Measurements from ENCODE around the gene DPH3.

Gene DPH3

DNA sequence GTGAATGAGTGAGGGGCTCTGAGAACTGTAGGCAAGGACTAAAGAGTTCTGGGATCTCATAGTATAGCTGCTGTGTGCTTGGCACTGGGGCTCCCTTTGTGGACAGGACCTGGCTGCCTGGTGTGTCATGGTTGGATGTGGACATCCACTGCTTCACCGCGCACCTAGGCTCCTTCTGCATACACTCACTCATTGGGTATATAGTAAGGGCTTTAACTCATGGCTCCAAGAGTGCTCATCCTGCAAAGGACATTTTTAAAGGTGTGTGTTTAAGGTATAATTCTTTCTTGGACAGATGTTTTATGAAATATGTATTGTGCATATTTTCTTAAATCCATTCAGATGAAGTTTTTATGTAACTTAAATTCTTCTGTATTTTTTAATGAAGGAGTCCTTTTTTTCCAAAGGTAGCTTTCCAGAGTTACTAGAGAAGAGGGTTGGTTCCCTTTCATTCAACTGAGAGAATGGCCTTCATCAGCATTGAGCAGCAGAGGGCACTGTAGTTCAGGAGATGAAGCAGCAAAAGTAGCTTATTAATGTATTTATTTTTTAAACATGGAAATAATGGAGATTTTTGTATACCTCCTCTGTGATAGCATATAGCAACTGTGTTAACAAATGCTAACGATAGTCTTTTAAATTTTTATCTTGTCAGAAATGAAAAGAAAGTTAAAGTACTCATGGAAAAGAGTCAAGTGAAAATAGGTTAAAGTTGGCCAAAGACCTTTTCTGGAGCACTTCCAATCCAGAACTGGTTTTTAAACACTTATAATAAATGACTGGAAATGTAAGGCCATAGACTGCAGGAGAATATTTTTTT is 25.5 kb upstream of the DPH3 start:
- DNase-seq, result peak; percentile 77

DNA sequence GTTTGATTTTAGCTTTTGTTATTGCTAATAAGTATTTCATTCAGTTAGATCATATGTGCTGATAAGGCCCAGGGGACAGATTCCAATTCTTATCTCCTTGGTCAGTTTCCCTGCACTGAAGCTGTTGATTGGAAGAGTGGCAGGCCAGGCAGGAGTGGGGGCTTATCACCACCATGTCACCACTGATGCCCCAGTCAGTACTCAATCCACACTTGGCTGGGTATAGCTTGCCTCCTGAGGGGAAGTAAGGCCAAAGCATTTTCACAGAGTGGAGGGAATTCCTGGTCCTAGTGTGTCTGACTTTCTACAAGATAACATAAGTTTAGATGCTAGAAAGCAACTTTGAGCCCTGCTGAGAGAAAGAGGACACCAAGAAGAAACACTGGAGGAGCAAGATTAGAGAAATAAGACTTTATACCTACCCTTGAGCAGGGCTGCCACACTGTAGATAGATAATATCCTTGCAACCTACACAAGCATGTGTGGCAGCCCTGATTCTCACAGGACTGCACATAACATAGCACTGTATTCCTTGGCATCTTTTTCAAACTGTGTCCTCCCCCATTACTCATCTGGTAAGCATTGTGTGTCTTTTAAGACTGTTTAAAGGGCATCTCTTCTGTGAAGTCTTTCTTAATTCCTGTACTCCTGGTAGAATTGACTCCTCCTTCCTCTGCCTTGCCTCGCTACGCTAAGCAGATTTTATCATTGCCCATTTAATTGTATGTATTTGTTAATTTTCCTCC is 24.6 kb upstream of the DPH3 start:
- DNase-seq, result no peak

DNA sequence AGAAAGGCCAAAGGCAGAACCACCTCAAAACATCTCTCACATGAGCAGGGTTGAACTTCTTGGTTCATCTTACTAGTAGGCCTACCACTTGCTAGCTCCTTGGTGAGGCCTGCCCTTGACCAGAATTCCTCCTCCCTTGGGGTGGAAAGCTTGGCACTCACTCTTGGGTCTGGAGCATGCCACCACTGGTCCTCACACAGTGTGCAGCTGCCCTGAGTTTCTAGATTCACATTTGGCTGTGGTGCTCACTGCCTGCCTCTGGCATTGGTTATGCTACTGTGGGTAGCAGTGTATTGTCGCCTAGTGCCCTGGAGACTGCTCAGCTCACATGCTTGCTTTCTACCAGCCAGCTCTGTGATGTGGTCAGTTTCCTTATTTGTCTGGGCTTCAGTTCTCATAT is 23.9 kb upstream of the DPH3 start:
- no peak for DNase-seq

DNA sequence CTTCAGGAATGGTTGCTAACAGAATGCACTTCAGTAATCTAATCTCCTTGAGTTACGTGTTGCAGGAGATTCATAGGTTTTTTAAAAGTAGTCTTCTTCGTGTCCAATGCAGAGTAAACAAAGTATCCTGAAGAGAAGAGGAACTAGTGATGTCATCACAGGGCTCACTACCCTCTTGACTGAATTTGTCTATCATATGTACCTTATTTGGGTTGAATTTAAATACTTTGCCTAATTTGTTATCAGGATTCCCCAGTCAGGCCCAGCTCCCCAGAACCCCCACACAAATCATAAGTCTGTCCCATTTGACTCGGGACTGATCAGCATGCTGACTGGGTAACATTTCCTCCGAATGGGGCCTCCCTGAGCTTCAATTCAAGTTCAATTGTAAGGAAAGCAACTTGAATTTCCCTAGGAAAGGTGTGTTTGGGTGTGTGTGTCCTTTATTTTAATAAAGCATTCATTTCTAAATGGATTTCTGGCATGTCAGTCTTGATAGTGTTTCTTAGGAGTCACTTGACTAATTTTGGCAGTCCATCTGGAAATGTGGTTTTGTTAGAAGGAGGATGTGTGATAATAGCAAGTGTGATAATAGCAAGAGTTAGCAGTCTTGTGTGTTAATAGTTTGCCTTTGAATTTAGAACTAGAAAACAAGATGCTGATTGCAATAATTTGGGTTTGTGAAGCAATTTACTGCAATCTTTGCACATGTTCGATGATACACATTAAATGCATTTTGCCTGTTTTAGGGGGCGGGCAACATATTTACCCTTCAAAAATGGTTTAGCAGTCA is 22.2 kb upstream of the DPH3 start:
- no peak for DNase-seq

DNA sequence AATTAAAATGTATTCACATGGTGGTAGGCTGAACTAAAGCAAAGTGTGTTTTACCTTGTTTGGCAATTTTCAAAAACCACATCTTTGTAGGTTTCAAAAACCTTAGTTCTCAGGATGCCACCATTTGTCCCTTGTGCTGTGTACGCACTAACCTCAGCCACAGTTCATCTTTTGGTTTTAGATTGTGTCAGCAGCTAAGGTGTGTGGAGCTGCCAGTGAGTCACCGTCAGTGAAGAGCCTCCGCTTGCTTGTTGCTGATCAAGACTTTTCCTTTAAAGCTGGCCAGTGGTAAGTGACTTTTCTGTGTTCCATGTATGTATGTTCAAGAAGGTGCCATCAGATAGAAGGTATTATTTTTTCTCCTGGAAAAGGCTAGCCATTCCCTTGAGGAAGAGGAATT is 21.4 kb upstream of the DPH3 start:
- peak; percentile 86 for DNase-seq

DNA sequence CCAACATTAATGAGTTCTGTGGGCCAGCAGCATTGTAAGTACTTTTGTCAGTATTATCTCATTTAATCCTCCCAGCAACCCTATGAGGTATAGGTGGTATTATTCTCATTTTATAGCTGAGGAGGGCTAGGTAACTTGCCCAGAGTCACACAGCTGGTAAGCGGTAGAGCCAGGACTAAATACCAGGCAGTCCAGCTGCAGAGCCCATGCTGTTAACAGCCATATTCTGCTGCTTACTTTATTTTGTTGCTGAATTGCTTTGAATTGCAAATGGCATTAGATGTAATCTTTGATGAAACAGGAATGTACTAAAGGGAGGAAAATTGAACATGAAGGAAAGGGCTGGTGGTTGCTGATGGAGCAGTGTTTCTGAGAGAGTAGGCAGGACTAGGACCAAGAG is 19.9 kb upstream of the DPH3 start:
- DNase-seq, result no peak

DNA sequence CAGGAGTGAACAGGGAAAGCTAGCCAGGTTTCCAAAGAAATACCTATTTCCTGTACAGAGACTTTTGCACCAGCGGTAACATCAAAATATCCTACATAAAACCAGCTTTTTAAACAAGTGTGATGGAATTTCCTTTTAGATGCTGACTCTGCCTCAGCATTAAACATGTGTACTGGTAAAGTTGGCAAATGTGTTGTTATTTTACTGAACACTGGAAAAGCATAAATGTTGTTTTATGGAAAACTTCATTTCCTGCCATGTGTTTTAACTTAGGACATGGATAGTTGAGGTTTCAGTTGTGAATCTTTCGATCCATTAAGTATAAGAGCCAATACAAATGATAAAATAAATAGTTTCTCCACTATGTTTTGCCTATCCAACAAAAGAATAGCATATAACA is 15.9 kb upstream of the DPH3 start:
- DNase-seq, result no peak

DNA sequence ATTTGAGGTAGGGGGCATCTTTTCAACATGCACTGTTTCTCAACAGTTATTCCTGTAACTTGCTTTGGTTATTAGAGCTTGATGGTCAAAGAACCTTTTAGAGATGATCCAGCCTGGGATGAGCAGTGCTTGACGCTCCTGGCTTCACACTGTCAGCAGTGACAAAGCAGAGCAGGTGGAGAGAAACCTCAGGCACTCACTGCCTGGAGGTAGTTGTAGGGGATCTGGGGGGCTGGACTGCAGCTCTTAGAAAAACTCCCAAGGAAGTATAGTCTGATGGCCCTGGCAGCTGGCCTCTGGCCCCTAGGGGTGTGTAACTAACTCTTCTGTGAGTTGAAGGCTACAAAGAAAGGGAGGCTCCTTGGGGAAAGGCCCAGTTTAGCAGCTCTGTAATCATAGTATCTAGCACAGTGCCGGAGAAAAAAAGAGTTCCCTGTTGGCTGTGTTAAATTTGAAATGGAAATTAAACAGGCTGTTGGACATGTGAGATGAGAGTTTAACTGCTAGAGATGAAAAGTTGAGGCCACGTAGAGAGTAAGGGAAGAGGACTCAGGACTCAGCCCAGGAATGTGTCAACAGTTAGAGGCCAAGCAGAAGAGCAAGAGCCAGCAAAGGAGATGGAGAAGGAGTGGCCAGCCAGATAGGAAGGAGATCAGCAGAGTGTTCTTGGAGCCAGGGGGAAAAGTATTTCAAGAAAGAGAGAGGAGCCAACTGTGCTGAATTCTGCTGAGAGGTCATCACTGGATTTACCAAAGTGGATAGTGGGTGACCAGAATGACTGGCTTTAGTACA is 14.5 kb upstream of the DPH3 start:
- no peak for DNase-seq

DNA sequence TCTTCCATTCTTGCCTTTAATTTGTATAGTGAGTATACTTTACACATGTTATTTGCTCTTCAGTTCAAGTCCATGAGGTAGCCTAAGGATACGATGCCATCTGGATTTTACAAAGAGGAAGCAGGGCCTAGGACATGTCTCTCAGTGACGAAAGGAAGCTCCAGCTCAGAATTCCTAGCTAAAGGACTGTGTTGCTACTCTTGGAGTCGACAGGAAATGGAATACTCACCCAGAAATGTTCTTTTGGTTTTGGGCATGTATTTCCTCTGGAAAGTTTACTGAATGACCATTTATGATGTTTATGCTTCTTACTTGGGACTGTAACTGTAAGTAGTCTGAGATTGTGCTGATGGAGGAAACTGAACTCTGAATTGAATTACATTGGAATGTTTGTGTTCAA is 12.7 kb upstream of the DPH3 start:
- no peak for DNase-seq

DNA sequence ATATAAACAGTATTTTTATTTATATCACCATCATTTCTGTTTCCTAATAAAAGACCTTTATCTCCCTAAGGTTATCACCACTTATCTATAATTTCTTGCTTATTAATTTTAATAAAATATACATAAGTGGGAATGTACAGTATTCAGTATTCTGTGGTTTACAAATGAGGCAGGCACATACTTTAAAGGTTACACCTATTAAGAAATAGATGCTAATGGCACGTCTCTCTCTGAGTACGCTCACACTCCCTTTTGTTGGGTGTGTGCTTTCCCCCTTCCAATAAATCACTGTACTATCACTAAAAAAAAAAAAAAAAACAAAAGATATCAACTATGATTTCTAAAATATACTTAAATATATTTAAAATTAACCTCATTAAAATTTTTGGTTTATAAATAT is 9.1 kb upstream of the DPH3 start:
- no peak for DNase-seq

DNA sequence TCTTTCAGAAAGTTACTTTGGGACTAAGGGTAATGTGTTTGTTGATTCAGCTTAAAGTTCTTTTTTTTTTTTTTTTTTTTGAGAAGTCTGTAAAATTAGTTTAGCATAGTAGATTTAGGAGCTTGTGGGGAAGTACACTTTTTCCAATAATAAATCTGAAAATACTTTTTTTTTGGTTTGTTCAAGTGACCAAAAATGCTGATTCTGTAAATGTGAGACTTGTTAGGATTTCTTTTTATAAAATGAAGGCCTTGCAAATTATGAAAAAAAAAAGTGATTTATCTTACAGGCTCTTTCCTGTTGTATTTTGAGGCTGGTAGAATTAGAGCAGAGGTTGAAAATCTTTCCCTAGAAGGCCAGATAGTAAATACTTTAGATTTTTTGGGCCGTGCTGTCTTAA is 7.8 kb upstream of the DPH3 start:
- no peak for DNase-seq

DNA sequence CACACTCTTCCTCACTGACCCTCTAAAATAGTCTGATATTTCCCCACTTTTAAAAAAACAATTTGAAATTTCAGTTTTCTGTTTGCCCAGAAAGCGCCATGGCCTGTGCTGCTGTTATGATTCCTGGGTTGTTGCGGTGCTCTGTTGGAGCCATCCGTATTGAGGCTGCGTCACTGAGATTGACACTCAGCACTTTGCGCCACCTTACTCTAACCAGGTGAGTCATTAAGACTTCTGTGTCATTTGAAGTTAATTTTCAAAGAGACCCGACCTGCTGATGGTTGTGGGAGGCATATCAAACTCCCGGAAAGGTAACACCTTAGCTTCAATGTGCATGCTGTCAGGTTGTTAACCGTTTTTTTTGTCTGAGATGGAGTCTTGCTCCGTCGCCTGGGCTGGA is 6.1 kb upstream of the DPH3 start:
- no peak for DNase-seq

DNA sequence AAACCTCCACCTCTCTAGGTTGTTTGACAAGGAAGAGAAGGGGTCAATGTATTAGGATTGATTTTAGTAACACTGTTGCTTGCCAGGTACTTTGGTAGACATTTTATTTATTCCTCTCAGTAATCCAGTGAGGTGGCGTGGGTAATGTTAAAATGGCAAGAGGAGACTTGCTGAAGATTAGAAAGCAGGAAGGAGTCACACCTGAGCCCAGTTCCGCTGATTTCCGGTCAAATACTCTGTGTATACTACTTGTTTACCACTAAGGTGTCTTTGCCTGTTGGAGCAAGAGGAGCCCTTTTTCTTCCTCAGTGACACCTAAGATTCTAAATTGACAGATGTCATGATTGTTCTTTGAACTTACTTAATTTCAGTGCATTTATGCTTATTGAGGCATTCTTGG is 2.0 kb upstream of the DPH3 start:
- no peak for DNase-seq

DNA sequence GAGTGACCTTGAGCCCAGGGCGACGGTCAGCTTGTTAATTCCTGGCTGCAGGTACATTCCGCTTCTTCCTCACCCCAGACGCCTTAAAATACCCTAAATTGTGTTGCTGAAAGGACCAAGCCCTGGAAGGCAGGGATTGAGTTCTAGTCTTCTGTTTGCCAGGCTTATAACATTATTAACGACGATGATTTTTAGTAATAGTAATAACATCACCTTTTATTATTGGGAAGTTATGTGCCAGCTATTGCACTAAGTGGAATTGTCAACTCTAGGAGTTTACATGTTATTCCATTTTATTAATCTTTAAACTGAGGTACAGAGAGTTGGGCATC is 678 bp upstream of the DPH3 start:
- DNase-seq, result no peak

DNA sequence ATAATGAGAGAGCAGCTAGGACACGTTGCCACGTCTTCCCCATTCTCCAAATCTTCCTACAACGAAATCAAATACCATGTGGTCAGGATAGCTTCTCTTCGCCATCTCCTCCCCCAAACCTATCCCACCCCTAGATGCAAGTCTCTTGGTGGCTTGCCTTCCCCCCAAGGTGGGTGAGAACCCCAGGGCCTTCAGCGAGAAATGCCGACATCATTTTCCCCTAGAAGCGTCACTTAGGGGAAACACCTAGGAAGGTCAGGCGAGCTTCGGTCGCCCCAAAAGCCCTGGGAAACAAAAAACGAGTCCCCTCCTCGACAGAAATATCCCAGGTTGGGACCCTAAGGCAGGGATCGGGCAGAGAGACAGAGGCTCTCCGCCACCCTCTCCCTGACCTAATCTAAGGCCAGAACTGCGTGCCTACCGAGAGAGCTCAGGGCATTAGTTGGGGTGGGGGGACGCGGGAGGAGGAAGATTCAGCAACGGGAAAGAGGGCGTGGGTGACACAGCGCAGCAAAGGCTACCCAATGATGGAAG is 502 bp downstream of the DPH3 start:
- DNase-seq, result no peak

DNA sequence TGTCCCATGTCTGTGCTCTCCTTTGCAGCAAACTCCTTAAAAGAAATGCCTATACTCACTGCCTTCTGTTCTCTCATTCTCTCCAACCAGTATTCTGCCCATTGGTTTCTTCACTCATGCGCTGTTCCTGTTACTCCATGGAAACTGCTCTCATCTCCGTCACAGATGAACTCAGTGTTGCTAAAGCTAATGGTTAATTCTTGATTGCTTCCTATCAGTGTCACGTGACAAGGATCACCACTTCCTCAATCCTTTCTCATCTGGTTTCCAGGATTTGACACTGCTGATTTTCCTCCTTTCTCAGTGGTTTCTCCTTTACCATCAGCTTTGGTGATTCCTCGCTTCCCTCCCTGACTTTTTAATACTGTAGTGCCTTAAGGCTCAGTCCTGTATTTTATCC is 2.6 kb downstream of the DPH3 start:
- DNase-seq, result no peak

DNA sequence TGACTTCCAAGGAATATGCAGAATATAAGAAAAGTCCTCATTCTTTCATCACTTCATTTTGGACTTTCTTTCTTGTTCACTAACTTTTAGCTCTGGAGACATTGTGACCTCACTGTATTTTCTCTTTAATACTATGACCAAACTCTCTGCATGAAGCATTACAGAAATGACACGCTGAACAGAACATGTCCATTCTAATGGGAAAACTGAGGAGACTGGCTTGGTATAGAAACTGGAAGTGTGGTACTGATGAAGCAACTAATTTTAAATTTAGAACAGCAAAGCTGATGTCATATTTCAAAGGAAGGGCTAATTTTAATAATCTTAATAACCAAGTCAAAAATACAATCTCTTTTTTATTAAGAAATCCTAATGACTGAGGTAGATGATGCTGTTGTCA is 4.7 kb downstream of the DPH3 start:
- no peak for DNase-seq

DNA sequence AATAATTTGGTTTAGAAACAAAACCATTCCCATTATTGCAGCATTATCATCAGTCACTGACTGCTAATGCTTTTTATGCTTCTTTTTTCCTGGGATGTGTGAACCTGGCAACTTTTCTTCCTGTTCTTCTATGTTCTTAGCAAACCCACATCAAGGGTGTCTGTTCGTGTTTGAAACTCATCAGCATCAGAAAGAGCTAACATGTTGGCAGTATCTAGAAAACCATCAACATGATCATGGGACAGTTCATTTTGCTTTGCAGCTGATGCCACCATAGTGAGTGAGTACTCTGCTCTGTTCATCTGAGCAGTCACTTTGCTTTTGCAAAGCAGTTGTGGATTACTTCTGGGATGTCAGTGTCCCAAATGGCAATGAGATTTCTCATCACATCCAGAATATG is 5.9 kb downstream of the DPH3 start:
- DNase-seq, result no peak

DNA sequence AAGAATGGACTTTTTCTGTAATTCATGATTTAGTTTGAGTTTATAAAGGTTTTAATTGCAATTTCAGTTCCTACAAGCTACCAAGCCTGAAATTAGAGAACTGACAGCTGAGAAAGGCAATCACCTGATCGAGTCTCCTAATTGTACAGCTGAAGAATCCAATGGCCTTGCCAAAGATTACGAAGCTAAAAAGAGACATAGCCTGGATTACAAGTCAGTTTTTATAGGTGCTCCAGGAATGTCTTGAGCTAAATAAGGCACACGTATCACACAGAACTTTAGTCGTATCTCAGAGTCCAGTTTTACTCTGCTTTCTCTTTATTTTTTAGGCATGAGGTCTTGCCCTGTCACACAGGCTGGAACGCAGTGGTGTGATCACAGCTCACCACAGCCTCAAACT is 6.6 kb downstream of the DPH3 start:
- DNase-seq, result no peak

DNA sequence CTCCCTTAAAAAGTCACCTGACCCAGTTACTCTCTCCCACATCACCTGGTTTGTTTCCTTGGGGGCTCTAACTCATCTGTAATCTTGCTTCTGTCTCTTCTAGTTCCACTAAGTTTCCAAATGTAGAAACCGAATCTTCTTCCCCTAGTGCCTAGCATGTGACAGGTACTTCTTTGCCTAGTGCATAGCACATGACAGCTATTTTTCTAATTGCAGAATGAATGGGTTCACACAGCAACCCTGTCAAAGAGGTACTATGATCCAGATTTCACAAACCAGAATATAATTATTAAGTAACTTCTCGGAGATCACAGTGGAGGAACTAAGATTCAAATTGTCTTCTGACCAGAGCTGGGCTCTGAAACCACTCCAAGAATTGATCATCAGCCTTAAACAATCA is 7.4 kb downstream of the DPH3 start:
- DNase-seq, result no peak

DNA sequence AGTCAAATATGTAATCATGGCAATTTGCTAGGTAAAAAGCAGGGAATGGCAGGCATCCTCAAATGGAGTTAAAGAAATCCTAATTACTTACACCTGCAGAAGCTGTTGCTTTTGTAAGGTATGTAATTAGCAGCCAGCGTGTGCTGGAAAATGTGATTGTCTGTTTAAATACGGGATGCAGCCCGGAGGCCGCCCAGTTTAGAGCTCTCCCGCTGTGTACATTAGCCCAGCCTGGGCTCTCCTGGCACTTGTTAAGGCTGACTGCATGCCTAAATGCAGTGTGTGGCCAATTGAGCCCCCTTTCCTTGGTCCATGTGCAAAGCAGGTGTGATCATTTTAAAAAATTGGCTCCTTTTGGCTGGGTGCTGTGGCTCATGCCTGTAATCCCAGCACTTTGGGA is 9.0 kb downstream of the DPH3 start:
- no peak for DNase-seq

DNA sequence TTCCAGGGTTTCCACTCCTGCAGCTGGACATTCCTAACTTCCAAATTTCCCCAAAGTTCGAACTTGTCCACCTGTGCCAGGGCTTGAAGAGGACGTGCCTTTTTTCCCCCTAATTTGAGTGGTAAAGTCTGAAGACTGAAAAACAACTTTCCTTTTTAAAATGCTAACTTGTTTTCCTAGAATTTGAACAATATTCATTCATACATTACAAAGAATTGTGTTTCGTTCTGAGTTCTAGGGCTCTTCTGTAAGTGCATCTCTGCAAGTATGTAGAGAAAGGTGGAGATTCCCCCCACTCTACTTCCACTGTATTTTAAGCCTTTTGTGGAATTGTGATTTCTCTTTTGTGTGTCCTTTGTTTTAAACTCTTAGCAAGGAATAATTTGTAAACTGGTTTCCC is 9.4 kb downstream of the DPH3 start:
- DNase-seq, result no peak

DNA sequence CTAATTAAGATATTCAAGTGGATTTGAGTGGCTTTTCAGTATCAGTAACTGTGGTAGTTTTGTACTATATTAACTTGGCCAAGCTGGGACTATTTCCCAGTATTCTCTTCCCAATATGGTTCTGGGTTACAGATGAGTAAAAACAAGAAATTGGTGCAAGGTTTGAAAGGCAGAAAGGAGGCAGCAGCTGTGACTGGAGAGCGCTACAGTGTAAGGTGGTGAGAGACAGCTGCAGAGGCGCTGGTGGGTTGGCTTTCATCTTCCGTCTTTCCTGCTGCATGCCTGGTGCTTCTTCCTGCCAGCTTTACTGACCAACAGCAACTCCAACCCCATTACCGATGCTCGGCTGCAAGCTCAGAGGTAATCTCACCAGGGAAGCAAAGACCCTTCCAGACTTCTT is 9.8 kb downstream of the DPH3 start:
- no peak for DNase-seq
